GM12878 (cell line): ENCODE measurements around the gene GPR108. TPM values are rescaled to one million over a fixed set of nuclear protein-coding genes. Genes with fewer than 3 reads are reported as not detected.

Source experiments
- ASH2L ChIP-seq: fragments of 300-600, 200-600 bp; sonication (generic); IDR thresholded peaks from 2 replicates; pipeline ENCODE4 v1.6.1; 2017; ENCODE audit warnings: low read depth, mild to moderate bottlenecking, borderline replicate concordance
- CHD1 ChIP-seq: IDR thresholded peaks from 2 replicates; pipeline ENCODE4 v1.6.1; 2012; ENCODE audit warnings: low read depth, low read length, improper control_type of control experiment
- EED ChIP-seq: sonication (generic); IDR thresholded peaks from 2 replicates; pipeline ENCODE4 v1.6.1; 2016; ENCODE audit warnings: antibody characterized with exemption, low read depth
- IKZF2 ChIP-seq, 2 experiments: fragments of 450-650 bp; IDR thresholded peaks; 2 replicates each; pipeline ENCODE4 v1.6.1; 2017; ENCODE audit warnings: mild to moderate bottlenecking in 2 of 2, moderate library complexity in 2 of 2
- MTA3 ChIP-seq: IDR thresholded peaks from 2 replicates; pipeline ENCODE4 v1.6.1; 2012; ENCODE audit warnings: low read length, inconsistent platforms, borderline replicate concordance
- MXI1 ChIP-seq: fragments of 150-350 bp; IDR thresholded peaks from 2 replicates; pipeline ENCODE4 v1.6.1; 2011; ENCODE audit warnings: low read depth, mild to moderate bottlenecking, inconsistent platforms, low read length, improper control_type of control experiment
- NFYB ChIP-seq: IDR thresholded peaks from 2 replicates; pipeline ENCODE4 v1.6.1; 2011; ENCODE audit warnings: low read depth, mild to moderate bottlenecking, low read length, improper control_type of control experiment, moderate library complexity; ENCODE audit not compliant: insufficient read depth
- NR2F1 ChIP-seq: fragments of 450-650 bp; conservative IDR thresholded peaks from 2 replicates; pipeline ENCODE4 v1.6.1; 2017; ENCODE audit warnings: mild to moderate bottlenecking
- PAX8 ChIP-seq: fragments of 450-650 bp; IDR thresholded peaks from 2 replicates; pipeline ENCODE4 v1.6.1; 2017; ENCODE audit warnings: mild to moderate bottlenecking, moderate library complexity
- POLR2AphosphoS5 ChIP-seq: IDR thresholded peaks from 2 replicates; pipeline ENCODE4 v1.6.1; 2011; ENCODE audit warnings: mild to moderate bottlenecking, low read length, inconsistent platforms
- RB1 ChIP-seq: fragments of 450-650 bp; formaldehyde crosslinking; IDR thresholded peaks from 2 replicates; pipeline ENCODE4 v1.6.1; 2017; ENCODE audit warnings: mild to moderate bottlenecking, borderline replicate concordance
- TAF1 ChIP-seq: IDR thresholded peaks from 2 replicates; pipeline ENCODE4 v1.6.1; 2011; ENCODE audit warnings: mild to moderate bottlenecking, low read depth, low read length, borderline replicate concordance
- TBL1XR1 ChIP-seq: IDR thresholded peaks from 2 replicates; pipeline ENCODE4 v1.6.1; 2012; ENCODE audit warnings: low read depth, low read length, improper control_type of control experiment
- TCF12 ChIP-seq: IDR thresholded peaks from 2 replicates; pipeline ENCODE4 v1.6.1; 2011; ENCODE audit warnings: low read depth, mild to moderate bottlenecking, low read length
- ZBED1 ChIP-seq: IDR thresholded peaks from 2 replicates; pipeline ENCODE4 v1.6.1; 2016; ENCODE audit warnings: borderline replicate concordance
- ZNF24 ChIP-seq: fragments of 450-650 bp; IDR thresholded peaks from 2 replicates; pipeline ENCODE4 v1.6.1; 2017; ENCODE audit warnings: antibody characterized with exemption, mild to moderate bottlenecking
- ZZZ3 ChIP-seq: IDR thresholded peaks from 2 replicates; pipeline ENCODE4 v1.6.1; 2011; ENCODE audit warnings: low read depth; ENCODE audit not compliant: control insufficient read depth, insufficient read length
- polyA plus RNA-seq, 11 experiments: library from polyadenylated mRNA; depleted of rRNA in 4 of 11; unstranded in 6 of 11; stranded (reverse) in 5 of 11; fragments of >200 nt; fragmentation: Nextera tagmentation in 4 of 11; fragmentation: Illumina TruSeq in 1 of 11; extraction: Ambion mirVana in 4 of 11; extraction: Trizol in 1 of 11; gene quantifications; 1 replicate in 1 of 11; 2 replicates in 10 of 11; pipeline versions ENCODE4 v1.2.1 to v1.2.3, GENCODE V29; 2011 to 2016; ENCODE audit warnings: inconsistent platforms in 2 of 11, missing spikeins in 2 of 11, low read depth in 1 of 11
- total RNA-seq, 4 experiments: library from RNA; depleted of rRNA in 3 of 4; stranded (reverse); fragments of >200 nt in 3 of 4; fragmentation: Illumina TruSeq in 1 of 4; extraction: Trizol in 1 of 4; gene quantifications; 2 replicates each; pipeline versions ENCODE4 v1.2.1 to v1.2.3, GENCODE V29; 2013 to 2021
- TF ChIP-seq, protein P1 (sequence below): fragments of 450-650 bp; IDR thresholded peaks from 2 replicates; pipeline ENCODE4 v1.6.1; 2014; ENCODE audit warnings: mild to moderate bottlenecking
- TF ChIP-seq, protein P2 (sequence below): fragments of 450-650 bp; IDR thresholded peaks from 2 replicates; pipeline ENCODE4 v1.6.1; 2017; ENCODE audit warnings: antibody characterized with exemption, mild to moderate bottlenecking, moderate library complexity
- TF ChIP-seq, protein P3 (sequence below): fragments of 450-650 bp; IDR thresholded peaks from 2 replicates; pipeline ENCODE4 v1.6.1; 2016; ENCODE audit warnings: mild to moderate bottlenecking
- TF ChIP-seq, protein P4 (sequence below): fragments of 450-650 bp; formaldehyde crosslinking; IDR thresholded peaks from 2 replicates; pipeline ENCODE4 v1.5.0; 2022; ENCODE audit warnings: mild to moderate bottlenecking, missing genetic modification characterization

GPR108 gene
- total and polyA plus RNA-seq, 10 of the 15 experiments (the other 5 are each of a cell fraction or from before 2014, with no cell fraction given): 4.4 to 87.2 (median 57.1) TPM

DNA sequence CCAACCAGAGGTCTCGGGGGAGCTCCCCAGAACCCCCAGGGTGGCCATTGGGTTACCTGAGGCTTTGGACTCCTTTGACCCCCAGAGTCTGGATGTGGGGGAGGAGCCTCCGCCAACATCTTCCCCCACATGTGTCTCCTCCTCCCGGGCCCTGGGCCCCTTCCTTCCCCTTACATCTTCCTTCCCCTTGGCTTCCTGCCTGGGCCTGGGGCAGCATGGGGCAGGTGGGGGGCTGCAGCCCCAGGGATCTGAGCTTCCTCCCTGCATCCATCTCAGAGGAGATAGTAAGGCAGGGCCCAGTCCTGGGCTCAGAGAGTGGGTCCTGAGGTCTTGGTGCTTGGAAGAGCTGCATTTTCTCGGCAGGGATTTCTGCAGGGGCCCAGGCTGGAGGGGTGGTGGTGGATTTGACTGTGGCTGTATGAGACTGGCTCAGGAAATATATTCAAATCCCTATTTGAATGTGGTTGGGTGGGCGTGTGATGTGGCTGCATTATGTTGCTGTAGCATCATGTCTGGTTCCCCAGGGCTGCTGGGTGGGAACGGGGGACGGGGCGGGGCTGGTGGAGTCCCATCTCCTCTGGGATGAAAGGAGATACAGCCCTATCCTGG is 36.0 kb upstream of the GPR108 start (continued):
- TF ChIP-seq RB1 (peak; percentile 53; the same call in 1 of the 2 replicates), NR2F1 (peak; percentile 37; the same call in 1 of the 2 replicates), PAX8 (no peak), MXI1 (0 out of 2 replicates have a peak, but pooled peaks have one; percentile 40), CHD1 (no peak), TBL1XR1 (no peak), MTA3 (no peak; the same call in 1 of the 2 replicates), EED (peak; percentile 73), POLR2AphosphoS5 (peak; percentile 77), ASH2L (no peak), ZNF24 (no peak), NFYB (no peak), TAF1 (peak; percentile 56; the same call in 1 of the 2 replicates), TCF12 (no peak), ZBED1 (no peak), ZZZ3 (no peak), IKZF2 (IDR thresholded peaks at IDR 0.05) (peak; percentile 44 to 51; a peak in 2 of 4 replicates)
- TF ChIP-seq, protein P1, sequence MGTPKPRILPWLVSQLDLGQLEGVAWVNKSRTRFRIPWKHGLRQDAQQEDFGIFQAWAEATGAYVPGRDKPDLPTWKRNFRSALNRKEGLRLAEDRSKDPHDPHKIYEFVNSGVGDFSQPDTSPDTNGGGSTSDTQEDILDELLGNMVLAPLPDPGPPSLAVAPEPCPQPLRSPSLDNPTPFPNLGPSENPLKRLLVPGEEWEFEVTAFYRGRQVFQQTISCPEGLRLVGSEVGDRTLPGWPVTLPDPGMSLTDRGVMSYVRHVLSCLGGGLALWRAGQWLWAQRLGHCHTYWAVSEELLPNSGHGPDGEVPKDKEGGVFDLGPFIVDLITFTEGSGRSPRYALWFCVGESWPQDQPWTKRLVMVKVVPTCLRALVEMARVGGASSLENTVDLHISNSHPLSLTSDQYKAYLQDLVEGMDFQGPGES: no peak
- TF ChIP-seq, protein P2, sequence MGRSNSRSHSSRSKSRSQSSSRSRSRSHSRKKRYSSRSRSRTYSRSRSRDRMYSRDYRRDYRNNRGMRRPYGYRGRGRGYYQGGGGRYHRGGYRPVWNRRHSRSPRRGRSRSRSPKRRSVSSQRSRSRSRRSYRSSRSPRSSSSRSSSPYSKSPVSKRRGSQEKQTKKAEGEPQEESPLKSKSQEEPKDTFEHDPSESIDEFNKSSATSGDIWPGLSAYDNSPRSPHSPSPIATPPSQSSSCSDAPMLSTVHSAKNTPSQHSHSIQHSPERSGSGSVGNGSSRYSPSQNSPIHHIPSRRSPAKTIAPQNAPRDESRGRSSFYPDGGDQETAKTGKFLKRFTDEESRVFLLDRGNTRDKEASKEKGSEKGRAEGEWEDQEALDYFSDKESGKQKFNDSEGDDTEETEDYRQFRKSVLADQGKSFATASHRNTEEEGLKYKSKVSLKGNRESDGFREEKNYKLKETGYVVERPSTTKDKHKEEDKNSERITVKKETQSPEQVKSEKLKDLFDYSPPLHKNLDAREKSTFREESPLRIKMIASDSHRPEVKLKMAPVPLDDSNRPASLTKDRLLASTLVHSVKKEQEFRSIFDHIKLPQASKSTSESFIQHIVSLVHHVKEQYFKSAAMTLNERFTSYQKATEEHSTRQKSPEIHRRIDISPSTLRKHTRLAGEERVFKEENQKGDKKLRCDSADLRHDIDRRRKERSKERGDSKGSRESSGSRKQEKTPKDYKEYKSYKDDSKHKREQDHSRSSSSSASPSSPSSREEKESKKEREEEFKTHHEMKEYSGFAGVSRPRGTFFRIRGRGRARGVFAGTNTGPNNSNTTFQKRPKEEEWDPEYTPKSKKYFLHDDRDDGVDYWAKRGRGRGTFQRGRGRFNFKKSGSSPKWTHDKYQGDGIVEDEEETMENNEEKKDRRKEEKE: no peak
- TF ChIP-seq, protein P3, sequence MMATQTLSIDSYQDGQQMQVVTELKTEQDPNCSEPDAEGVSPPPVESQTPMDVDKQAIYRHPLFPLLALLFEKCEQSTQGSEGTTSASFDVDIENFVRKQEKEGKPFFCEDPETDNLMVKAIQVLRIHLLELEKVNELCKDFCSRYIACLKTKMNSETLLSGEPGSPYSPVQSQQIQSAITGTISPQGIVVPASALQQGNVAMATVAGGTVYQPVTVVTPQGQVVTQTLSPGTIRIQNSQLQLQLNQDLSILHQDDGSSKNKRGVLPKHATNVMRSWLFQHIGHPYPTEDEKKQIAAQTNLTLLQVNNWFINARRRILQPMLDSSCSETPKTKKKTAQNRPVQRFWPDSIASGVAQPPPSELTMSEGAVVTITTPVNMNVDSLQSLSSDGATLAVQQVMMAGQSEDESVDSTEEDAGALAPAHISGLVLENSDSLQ: no peak
- TF ChIP-seq, protein P4, sequence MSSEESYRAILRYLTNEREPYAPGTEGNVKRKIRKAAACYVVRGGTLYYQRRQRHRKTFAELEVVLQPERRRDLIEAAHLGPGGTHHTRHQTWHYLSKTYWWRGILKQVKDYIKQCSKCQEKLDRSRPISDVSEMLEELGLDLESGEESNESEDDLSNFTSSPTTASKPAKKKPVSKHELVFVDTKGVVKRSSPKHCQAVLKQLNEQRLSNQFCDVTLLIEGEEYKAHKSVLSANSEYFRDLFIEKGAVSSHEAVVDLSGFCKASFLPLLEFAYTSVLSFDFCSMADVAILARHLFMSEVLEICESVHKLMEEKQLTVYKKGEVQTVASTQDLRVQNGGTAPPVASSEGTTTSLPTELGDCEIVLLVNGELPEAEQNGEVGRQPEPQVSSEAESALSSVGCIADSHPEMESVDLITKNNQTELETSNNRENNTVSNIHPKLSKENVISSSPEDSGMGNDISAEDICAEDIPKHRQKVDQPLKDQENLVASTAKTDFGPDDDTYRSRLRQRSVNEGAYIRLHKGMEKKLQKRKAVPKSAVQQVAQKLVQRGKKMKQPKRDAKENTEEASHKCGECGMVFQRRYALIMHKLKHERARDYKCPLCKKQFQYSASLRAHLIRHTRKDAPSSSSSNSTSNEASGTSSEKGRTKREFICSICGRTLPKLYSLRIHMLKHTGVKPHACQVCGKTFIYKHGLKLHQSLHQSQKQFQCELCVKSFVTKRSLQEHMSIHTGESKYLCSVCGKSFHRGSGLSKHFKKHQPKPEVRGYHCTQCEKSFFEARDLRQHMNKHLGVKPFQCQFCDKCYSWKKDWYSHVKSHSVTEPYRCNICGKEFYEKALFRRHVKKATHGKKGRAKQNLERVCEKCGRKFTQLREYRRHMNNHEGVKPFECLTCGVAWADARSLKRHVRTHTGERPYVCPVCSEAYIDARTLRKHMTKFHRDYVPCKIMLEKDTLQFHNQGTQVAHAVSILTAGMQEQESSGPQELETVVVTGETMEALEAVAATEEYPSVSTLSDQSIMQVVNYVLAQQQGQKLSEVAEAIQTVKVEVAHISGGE (CRISPR knock-in tag): no peak
